Hepatocyte (in vitro differentiated cells): ENCODE measurements around the gene BID. TPM values are rescaled to one million over a fixed set of nuclear protein-coding genes. Genes with fewer than 3 reads are reported as not detected.

Experiments
- DNase-seq: peaks from one replicate; pipeline ENCODE4 v3.0.0-alpha.2; 2016; ENCODE audit warnings: low spot score
- H2AFZ ChIP-seq: fragments of 200-600 bp; sonication (generic); 2 replicates; pipeline ENCODE4 v1.6.0; 2016; ENCODE audit warnings: antibody characterized with exemption, mild to moderate bottlenecking
- H3K27ac ChIP-seq: fragments of 200-600 bp; sonication (generic); 2 replicates; pipeline ENCODE4 v1.5.1; 2016; ENCODE audit warnings: mild to moderate bottlenecking
- H3K27me3 ChIP-seq: fragments of 200-600 bp; sonication (generic); 2 replicates; pipeline ENCODE4 v1.6.1; 2016
- H3K36me3 ChIP-seq: fragments of 200-600 bp; sonication (generic); replicated peaks from 2 replicates; pipeline ENCODE4 v1.5.1; 2016; ENCODE audit warnings: low read depth; ENCODE audit not compliant: insufficient read depth
- H3K4me1 ChIP-seq: fragments of 200-600 bp; sonication (generic); 2 replicates; pipeline ENCODE4 v1.5.1; 2016; ENCODE audit warnings: mild to moderate bottlenecking, moderate library complexity; ENCODE audit not compliant: insufficient read depth
- H3K4me2 ChIP-seq: fragments of 200-600 bp; sonication (generic); 2 replicates; pipeline ENCODE4 v1.6.0; 2016
- H3K4me3 ChIP-seq: fragments of 200-600 bp; sonication (generic); 2 replicates; pipeline ENCODE4 v1.5.1; 2016; ENCODE audit warnings: mild to moderate bottlenecking
- H3K79me2 ChIP-seq: fragments of 200-600 bp; sonication (generic); 2 replicates; pipeline ENCODE4 v1.6.0; 2017; ENCODE audit warnings: mild to moderate bottlenecking
- H3K9me2 ChIP-seq: fragments of 200-600 bp; sonication (generic); replicated peaks from 2 replicates; pipeline ENCODE4 v1.6.0; 2017; ENCODE audit warnings: mild to moderate bottlenecking; ENCODE audit not compliant: insufficient read depth
- H3K9me3 ChIP-seq: fragments of 200-600 bp; sonication (generic); 2 replicates; pipeline ENCODE4 v1.5.1; 2016; ENCODE audit warnings: low read depth, mild to moderate bottlenecking
- H4K20me1 ChIP-seq: fragments of 200-600 bp; sonication (generic); 2 replicates; pipeline ENCODE4 v1.6.0; 2016; ENCODE audit warnings: mild to moderate bottlenecking; ENCODE audit not compliant: insufficient read depth, poor library complexity, severe bottlenecking
- CTCF ChIP-seq: fragments of 200-600 bp; sonication (generic); IDR thresholded peaks from 2 replicates; pipeline ENCODE4 v1.5.1; 2016; ENCODE audit warnings: antibody characterized with exemption, mild to moderate bottlenecking; ENCODE audit not compliant: poor library complexity
- EZH2 ChIP-seq: fragments of 200-600 bp; sonication (generic); IDR thresholded peaks from 2 replicates; pipeline ENCODE4 v1.6.1; 2016; ENCODE audit warnings: antibody characterized with exemption, mild to moderate bottlenecking, borderline replicate concordance
- EZH2phosphoT487 ChIP-seq: fragments of 200-600 bp; sonication (generic); IDR thresholded peaks from one replicate; pipeline ENCODE4 v1.6.1; 2018; ENCODE audit warnings: antibody characterized with exemption, mild to moderate bottlenecking, low read depth, moderate library complexity; ENCODE audit not compliant: unreplicated experiment, severe bottlenecking
- WGBS: methylation state at CpG from one replicate; pipeline ENCODE4 v1.1.6; 2016; ENCODE audit warnings: low lambda C conversion rate; ENCODE audit errors: missing lambda C conversion rate; 5-methylcytosine and 5-hydroxymethylcytosine counted together
- polyA plus RNA-seq: library from polyadenylated mRNA; unstranded; fragments of >200 nt; fragmentation: Nextera tagmentation; extraction: Ambion mirVana; gene quantifications from 2 replicates; pipeline ENCODE4 v1.2.1, GENCODE V29; 2016
- total RNA-seq: library from RNA; depleted of rRNA; stranded (reverse); fragments of >200 nt; gene quantifications from 2 replicates; pipeline ENCODE4 v1.2.3, GENCODE V29; 2014

Gene BID
- total and polyA plus RNA-seq, 2 experiments from 2014 or later = 34.5 to 55.5 TPM

GRCh38 chr22:17780741-17781318 lies 6.6 kb upstream of the BID start:
- H3K9me3 ChIP-seq = no peaks in the 10 kb centered on the region
- no peaks in the 10 kb centered on the region for H4K20me1 ChIP-seq
- 85% methylated on average over 9 of the region's 10 CpGs for WGBS
- no peak overlapping the region for H3K4me3 ChIP-seq
- TF ChIP-seq EZH2 (no peak), EZH2phosphoT487 (no peak), CTCF (no peak)
- H2AFZ ChIP-seq = no peak overlapping the region
- no peak overlapping the region for H3K27ac ChIP-seq
- no peaks in the 10 kb centered on the region for H3K79me2 ChIP-seq
- DNase-seq = no peak
- H3K36me3 ChIP-seq = no peaks in the 10 kb centered on the region
- no peaks in the 10 kb centered on the region for H3K27me3 ChIP-seq
- H3K4me2 ChIP-seq = no peak overlapping the region
- H3K4me1 ChIP-seq = no peaks in the 10 kb centered on the region
- H3K9me2 ChIP-seq = no peaks in the 10 kb centered on the region

- H3K36me3 ChIP-seq = no peaks in the 10 kb centered on the region
- DNase-seq = no peak
- WGBS = 76% methylated on average over 18 of the region's 19 CpGs
- H3K4me1 ChIP-seq = no peaks in the 10 kb centered on the region
- no peaks in the 10 kb centered on the region for H3K9me2 ChIP-seq
- no peak for TF ChIP-seq EZH2phosphoT487
- TF ChIP-seq EZH2 = no peak
- TF ChIP-seq CTCF = no peak
- H3K9me3 ChIP-seq = no peaks in the 10 kb centered on the region
- no peak overlapping the region for H3K27ac ChIP-seq
- H3K4me3 ChIP-seq = no peak overlapping the region
- H3K79me2 ChIP-seq = no peaks in the 10 kb centered on the region
- no peaks in the 10 kb centered on the region for H4K20me1 ChIP-seq
- H2AFZ ChIP-seq = no peak overlapping the region
- no peak overlapping the region for H3K4me2 ChIP-seq
- no peaks in the 10 kb centered on the region for H3K27me3 ChIP-seq
These were observed 6.0 kb upstream of the BID start for GRCh38 chr22:17780116-17780740.

DNA sequence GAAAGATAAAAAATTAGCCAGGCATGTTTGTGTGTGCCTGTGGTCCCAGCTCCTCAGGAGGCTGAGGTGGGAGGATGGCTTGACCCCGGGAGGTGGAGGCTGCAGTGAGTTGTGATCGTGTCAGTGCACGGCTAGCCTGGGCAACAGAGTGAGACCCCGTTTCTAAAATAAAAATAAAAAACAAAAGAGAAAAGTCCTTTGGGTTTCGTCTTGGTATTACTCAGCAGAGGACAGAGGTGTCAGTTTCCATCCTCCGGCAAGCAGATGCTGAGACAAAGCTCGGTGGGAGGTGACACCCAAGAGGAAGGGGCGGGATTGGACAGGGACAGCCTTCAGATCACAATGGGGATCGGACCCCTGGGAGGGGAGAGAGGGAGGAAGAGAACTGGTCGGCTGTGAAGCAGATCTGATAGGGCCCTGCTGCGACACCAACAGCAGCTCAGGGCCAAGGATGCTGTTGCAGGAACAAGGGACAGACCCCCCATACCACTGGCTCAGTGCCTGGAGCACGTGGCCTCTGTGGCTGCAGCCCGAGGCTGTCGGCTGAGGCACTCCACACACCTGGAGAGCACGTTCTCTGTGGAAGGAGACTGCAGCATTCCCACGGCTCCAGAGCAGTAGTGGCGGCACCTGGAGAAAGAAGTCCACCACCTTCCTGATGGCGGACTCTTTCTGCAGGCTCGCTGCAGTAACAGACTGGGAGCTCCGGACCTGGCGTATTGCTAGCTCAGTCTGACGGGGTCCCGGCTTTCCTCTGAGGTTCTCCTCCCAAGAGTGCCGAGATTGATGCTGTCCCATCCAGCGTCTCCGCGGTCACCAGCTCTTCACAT lies 5.2 kb upstream of the BID start:
- H3K4me2 ChIP-seq = no peak overlapping the region
- H3K9me2 ChIP-seq = no peaks in the 10 kb centered on the region
- no peak overlapping the region for H3K27ac ChIP-seq
- H3K36me3 ChIP-seq = no peaks in the 10 kb centered on the region
- no peaks in the 10 kb centered on the region for H3K79me2 ChIP-seq
- H3K27me3 ChIP-seq = no peaks in the 10 kb centered on the region
- H3K4me1 ChIP-seq = no peaks in the 10 kb centered on the region
- no peak overlapping the region for H2AFZ ChIP-seq
- H3K9me3 ChIP-seq = no peaks in the 10 kb centered on the region
- no peaks in the 10 kb centered on the region for H4K20me1 ChIP-seq
- 78% methylated on average over 27 of the region's 27 CpGs for WGBS
- TF ChIP-seq CTCF = no peak
- TF ChIP-seq EZH2phosphoT487 = no peak
- no peak for TF ChIP-seq EZH2
- no peak for DNase-seq
- no peak overlapping the region for H3K4me3 ChIP-seq
